ENCODE measurements around the gene FAM43A. TPM values are rescaled to one million over a fixed set of nuclear protein-coding genes. Genes with fewer than 3 reads are reported as not detected.

Gene FAM43A
- total and polyA plus RNA-seq, 9 of the 15 experiments (the other 6 are each of a cell fraction or from before 2014, with no cell fraction given), result 0.03 to 1.2 (median 0.21) TPM

DNA sequence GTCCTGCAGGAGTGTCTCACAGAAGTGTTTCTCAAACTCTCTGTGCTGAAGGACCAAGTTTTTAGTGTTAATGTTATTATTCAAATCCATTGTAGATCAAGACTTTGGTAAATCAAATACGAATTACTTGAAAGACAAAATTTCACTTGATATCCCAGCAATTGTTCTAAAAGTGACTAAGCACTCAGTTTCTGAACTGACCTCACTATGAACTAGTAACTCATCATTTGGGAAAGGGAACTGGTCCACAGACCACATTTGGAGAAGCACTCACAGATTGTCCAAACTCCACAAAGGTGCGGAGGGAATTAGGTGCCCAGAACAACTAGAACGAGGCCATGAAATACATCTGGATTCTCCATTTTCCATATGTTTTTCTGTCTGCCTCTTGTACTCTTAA, 25.6 kb downstream of the FAM43A start:
- H3K9ac ChIP-seq (ENCODE audit: insufficient read depth in 1 of 2, low read depth in 2 of 2, low read length in 2 of 2), result no peak overlapping the region
- no peak overlapping the region for H3K4me2 ChIP-seq (ENCODE audit: insufficient read depth, low read length)
- H3K4me3 ChIP-seq, result no peak overlapping the region
- H3K9me1 ChIP-seq (ENCODE audit: control insufficient read depth, insufficient read depth, low read length), result no peaks in the 10 kb centered on the region
- no peak overlapping the region for H2AFZ ChIP-seq (ENCODE audit: low read depth, low read length)
- H3K4me1 ChIP-seq (replicated peaks in 1 of 2; ENCODE audit: control insufficient read depth in 2 of 2, insufficient read depth in 2 of 2, low read length in 2 of 2), result no peaks in the 10 kb centered on the region
- peaks cover 5% of the 10 kb centered on the region for H3K9me3 ChIP-seq (replicated peaks; ENCODE audit: control insufficient read depth, insufficient read depth, low read depth, low read length)
- H3K36me3 ChIP-seq (ENCODE audit: control insufficient read depth, insufficient read depth, low read length), result no peaks in the 10 kb centered on the region
- DNase-seq (ENCODE audit: extremely low read depth in 1 of 4, low spot score in 3 of 4) (no peak), ATAC-seq (no peak), FAIRE-seq (no peak)
- intact Hi-C loops (cut with micrococcal nuclease) (no loop called here), in situ Hi-C loops (cut with MboI) (no loop called here)
- BruUV-seq (replicated peaks), result no TSS peak
- ChIA-PET POLR2A (no interaction called here), CTCF (ENCODE audit: low intra/inter-chr PET ratio) (no interaction called here)
- H3K27ac ChIP-seq (ENCODE audit: extremely low read depth, low read depth, low read length), result no peak overlapping the region
- H4K20me1 ChIP-seq (replicated peaks; ENCODE audit: control insufficient read depth, insufficient read depth, low read length), result no peaks in the 10 kb centered on the region
- H3K27me3 ChIP-seq (ENCODE audit: control insufficient read depth in 2 of 2, insufficient read depth in 2 of 2, low read length in 2 of 2), result peaks cover 18 to 51% of the 10 kb centered on the region in 2 experiments; a peak in 4 of 5 replicates
- no peaks in the 10 kb centered on the region for H3K79me2 ChIP-seq (ENCODE audit: control insufficient read depth, insufficient read depth, low read length)
- WGBS (ENCODE audit: insufficient coverage, low coverage, missing lambda C conversion rate), result 17% methylated on average over 3 of the region's 3 CpGs
- TF ChIP-seq TCF3 (CRISPR knock-in tag; IDR thresholded peaks at IDR 0.05) (no peak), KLF13 (tag; IDR thresholded peaks at IDR 0.05; ENCODE audit: borderline replicate concordance, low read depth) (no peak), ZNF121 (CRISPR knock-in tag; conservative IDR thresholded peaks at IDR 0.05) (no peak), SRSF7 (optimal IDR thresholded peaks at IDR 0.05; ENCODE audit: low read depth, low read length) (no peak), STAT5A (IDR thresholded peaks at IDR 0.05; ENCODE audit: borderline replicate concordance, low read length) (no peak), GABPB2 (CRISPR knock-in tag; conservative IDR thresholded peaks at IDR 0.05) (no peak), ZNF77 (CRISPR knock-in tag; IDR thresholded peaks at IDR 0.05) (no peak), ZNF75A (CRISPR knock-in tag; IDR thresholded peaks at IDR 0.05) (no peak), ZNF354B (CRISPR knock-in tag; IDR thresholded peaks at IDR 0.05) (no peak), SREBF1 (IDR thresholded peaks at IDR 0.05; ENCODE audit: borderline replicate concordance, low read depth, low read length) (no peak), ESRRB (CRISPR knock-in tag; IDR thresholded peaks at IDR 0.05; ENCODE audit: borderline replicate concordance) (no peak), MYBL2 (IDR thresholded peaks at IDR 0.05; ENCODE audit: low read depth) (no peak), MYBL2 (CRISPR knock-in tag; IDR thresholded peaks at IDR 0.05; ENCODE audit: borderline replicate concordance) (no peak)
- TF ChIP-seq, protein P1, sequence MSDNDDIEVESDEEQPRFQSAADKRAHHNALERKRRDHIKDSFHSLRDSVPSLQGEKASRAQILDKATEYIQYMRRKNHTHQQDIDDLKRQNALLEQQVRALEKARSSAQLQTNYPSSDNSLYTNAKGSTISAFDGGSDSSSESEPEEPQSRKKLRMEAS (CRISPR knock-in tag; IDR thresholded peaks at IDR 0.05), result no peak
- TF ChIP-seq, protein P2, sequence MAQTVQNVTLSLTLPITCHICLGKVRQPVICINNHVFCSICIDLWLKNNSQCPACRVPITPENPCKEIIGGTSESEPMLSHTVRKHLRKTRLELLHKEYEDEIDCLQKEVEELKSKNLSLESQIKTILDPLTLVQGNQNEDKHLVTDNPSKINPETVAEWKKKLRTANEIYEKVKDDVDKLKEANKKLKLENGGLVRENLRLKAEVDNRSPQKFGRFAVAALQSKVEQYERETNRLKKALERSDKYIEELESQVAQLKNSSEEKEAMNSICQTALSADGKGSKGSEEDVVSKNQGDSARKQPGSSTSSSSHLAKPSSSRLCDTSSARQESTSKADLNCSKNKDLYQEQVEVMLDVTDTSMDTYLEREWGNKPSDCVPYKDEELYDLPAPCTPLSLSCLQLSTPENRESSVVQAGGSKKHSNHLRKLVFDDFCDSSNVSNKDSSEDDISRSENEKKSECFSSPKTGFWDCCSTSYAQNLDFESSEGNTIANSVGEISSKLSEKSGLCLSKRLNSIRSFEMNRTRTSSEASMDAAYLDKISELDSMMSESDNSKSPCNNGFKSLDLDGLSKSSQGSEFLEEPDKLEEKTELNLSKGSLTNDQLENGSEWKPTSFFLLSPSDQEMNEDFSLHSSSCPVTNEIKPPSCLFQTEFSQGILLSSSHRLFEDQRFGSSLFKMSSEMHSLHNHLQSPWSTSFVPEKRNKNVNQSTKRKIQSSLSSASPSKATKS (CRISPR knock-in tag; IDR thresholded peaks at IDR 0.05), result no peak
- TF ChIP-seq, protein P3, sequence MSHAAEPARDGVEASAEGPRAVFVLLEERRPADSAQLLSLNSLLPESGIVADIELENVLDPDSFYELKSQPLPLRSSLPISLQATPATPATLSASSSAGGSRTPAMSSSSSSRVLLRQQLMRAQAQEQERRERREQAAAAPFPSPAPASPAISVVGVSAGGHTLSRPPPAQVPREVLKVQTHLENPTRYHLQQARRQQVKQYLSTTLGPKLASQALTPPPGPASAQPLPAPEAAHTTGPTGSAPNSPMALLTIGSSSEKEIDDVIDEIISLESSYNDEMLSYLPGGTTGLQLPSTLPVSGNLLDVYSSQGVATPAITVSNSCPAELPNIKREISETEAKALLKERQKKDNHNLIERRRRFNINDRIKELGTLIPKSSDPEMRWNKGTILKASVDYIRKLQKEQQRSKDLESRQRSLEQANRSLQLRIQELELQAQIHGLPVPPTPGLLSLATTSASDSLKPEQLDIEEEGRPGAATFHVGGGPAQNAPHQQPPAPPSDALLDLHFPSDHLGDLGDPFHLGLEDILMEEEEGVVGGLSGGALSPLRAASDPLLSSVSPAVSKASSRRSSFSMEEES (CRISPR knock-in tag; IDR thresholded peaks at IDR 0.05), result no peak
- TF ChIP-seq, protein P4, sequence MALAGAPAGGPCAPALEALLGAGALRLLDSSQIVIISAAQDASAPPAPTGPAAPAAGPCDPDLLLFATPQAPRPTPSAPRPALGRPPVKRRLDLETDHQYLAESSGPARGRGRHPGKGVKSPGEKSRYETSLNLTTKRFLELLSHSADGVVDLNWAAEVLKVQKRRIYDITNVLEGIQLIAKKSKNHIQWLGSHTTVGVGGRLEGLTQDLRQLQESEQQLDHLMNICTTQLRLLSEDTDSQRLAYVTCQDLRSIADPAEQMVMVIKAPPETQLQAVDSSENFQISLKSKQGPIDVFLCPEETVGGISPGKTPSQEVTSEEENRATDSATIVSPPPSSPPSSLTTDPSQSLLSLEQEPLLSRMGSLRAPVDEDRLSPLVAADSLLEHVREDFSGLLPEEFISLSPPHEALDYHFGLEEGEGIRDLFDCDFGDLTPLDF (CRISPR knock-in tag; IDR thresholded peaks at IDR 0.05), result no peak
- TF ChIP-seq, protein P5, sequence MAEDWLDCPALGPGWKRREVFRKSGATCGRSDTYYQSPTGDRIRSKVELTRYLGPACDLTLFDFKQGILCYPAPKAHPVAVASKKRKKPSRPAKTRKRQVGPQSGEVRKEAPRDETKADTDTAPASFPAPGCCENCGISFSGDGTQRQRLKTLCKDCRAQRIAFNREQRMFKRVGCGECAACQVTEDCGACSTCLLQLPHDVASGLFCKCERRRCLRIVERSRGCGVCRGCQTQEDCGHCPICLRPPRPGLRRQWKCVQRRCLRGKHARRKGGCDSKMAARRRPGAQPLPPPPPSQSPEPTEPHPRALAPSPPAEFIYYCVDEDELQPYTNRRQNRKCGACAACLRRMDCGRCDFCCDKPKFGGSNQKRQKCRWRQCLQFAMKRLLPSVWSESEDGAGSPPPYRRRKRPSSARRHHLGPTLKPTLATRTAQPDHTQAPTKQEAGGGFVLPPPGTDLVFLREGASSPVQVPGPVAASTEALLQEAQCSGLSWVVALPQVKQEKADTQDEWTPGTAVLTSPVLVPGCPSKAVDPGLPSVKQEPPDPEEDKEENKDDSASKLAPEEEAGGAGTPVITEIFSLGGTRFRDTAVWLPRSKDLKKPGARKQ (CRISPR knock-in tag; IDR thresholded peaks at IDR 0.05), result no peak

Measured in K562 (cell line).